Pancreas (tissue), 10 donors: Measurements from ENCODE around the gene PNMA8A. TPM values are rescaled to one million over a fixed set of nuclear protein-coding genes. Genes with fewer than 3 reads are reported as not detected.
A peak's percentile ranks its signal among the peaks of the same experiment; 100 is the strongest.

Experiments
- ATAC-seq, 4 donors: fragments of 200-7000 bp; cut with Tn5 transposase; one replicate each; pipeline versions ENCODE4 v1.8.0 to v1.9.1; 2020; ENCODE audit warnings: mild to moderate bottlenecking in 4 of 4, moderate library complexity in 4 of 4
- DNase-seq, 6 donors: peaks; one replicate each; pipeline ENCODE4 v3.0.0-alpha.2; 2020
- FAIRE-seq: peaks from 2 replicates; lab custom pipeline; 2012; peaks lifted over from hg19 to GRCh38; lab: Jason Lieb, UNC
- H3K27ac ChIP-seq, 4 donors: fragments of 200-600 bp; sonication (generic); 1 replicate in 3 of 4; 2 replicates in 1 of 4; pipeline versions ENCODE4 v1.5.0 to v1.8.0; 2020
- H3K27me3 ChIP-seq, 4 donors: fragments of 200-600 bp; one replicate each; pipeline ENCODE4 v1.8.0; 2021
- H3K36me3 ChIP-seq, 3 donors: fragments of 200-600 bp; sonication (generic) in 1 of 3; one replicate each; pipeline versions ENCODE4 v1.5.0 to v1.8.0; 2020 to 2021
- H3K4me1 ChIP-seq, 3 donors: fragments of 200-600 bp; one replicate each; pipeline ENCODE4 v1.8.0; 2021
- H3K4me3 ChIP-seq, 4 donors: fragments of 200-600 bp; sonication (generic) in 2 of 4; one replicate each; pipeline versions ENCODE4 v1.5.0 to v1.8.0; 2020 to 2021
- H3K9me3 ChIP-seq, 4 donors: fragments of 200-600 bp; one replicate each; pipeline ENCODE4 v1.8.0; 2021
- WGBS, 2 donors: extraction: QIAGEN DNeasy Blood & Tissue Kit; methylation state at CpG; one replicate each; pipeline ENCODE4 v1.1.7; 2013; 5-methylcytosine and 5-hydroxymethylcytosine counted together
- intact Hi-C, 3 donors: fragments of 100-400 bp; cut with DNase I; formaldehyde crosslinking; loops; one replicate each; pipeline versions ENCODE4 v1.11.1 to v1.14.2; 2022
- polyA plus RNA-seq, 2 donors: library from polyadenylated mRNA; stranded (reverse); fragments of 200-250 nt; gene quantifications; one replicate each; pipeline ENCODE4 v1.2.3, GENCODE V29; 2013
- total RNA-seq, 6 donors: library from RNA; stranded (reverse); fragmentation: NEBNext Ultra II Directional in 4 of 6; extraction: Animal tissue kit (Norgen Biotek cat#: 25700) in 4 of 6; gene quantifications; one replicate each; pipeline versions ENCODE4 v1.2.1 to v1.2.4, GENCODE V29; 2021 to 2023
- TF ChIP-seq, protein P1 (sequence below), 4 donors: fragments of 200-600 bp; sonication (generic) in 3 of 4; IDR thresholded peaks; one replicate each; pipeline versions ENCODE4 v1.5.0 to v1.8.0; 2021; ENCODE audit warnings: antibody characterized with exemption in 4 of 4
- donor health status: healthy with polysubstance abuse.
- donor health status: DM: no; HTN: no; CAD: no; lungs with moderate emphysema.
- donor health status: DM: no; HTN: no; CAD: no.
- donor health status: control.
- donor health status: control.
- donor health status: Bipolar disorder and iron deficiency.
- donor health status: DM: yes; HTN: yes; CAD: no.
- donor health status: DM: no; HTN: no; CAD: no.
- donor health status: DM: no; HTN: no; CAD: no.
- donor health status: DM: yes; HTN: yes; CAD: no.

The PNMA8A gene
- total and polyA plus RNA-seq, 8 donors, result 2.4 to 8.9 (median 5.8) TPM

DNA sequence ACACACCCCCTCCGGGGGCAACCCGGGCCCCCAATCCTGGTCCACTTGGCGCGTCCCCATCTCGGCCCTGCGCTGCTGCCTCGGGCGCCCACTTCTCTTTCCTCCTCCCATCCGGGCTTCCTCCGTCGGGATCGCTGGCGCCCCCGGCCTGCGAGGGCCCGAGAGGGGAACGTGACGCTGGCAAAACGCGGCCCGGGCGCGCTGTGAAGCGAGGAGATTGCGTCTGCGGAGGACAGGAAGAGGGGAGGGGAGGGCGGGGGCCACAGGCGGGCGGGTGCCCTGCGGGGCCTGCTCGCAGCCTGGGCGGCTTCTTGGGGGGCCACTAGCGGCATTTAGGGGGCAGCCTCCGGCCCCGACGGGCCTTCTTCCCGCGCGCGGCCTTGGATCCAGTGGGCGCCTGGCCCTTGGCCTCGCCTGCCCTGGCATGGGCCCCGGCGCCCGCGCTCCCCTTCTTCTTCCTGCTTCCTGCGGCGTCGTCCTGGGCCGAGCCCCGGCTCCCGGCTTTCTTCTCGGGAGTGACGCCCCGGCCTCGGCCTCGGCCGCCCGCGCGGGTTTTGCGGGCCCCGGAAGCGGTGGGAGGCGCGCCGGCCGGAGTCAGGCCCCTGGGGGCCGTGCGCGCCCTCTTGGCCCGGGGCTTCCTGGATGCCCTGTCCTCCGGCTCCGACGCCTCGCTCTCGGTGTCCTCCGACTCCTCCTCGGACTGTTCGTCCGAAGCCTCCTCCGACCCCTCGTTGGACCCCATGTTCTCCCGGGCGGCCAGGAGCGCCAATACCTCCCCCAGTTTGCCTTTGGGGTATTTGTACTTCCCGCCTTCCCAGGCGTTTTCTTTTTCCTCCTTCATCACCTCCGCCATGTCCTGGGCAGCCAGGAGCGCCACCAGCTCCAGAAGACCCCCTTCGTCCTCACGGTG is 22.1 kb upstream of the PNMA8A start:
- FAIRE-seq (no peak), ATAC-seq (no peak), DNase-seq (peak in 1 of 6 donors; percentile 76)
- H3K36me3 ChIP-seq, result no peaks in the 10 kb centered on the region
- H3K27me3 ChIP-seq, result no peaks in the 10 kb centered on the region
- 57 to 64% methylated on average over 58 to 92 of the region's 92 CpGs for WGBS, 2 donors
- intact Hi-C loops, result loop anchor here in 2 of 3 donors (5.0 to 10.0 kb wide), 3 partner anchors 101 to 211 kb away; no protein-coding TSS in a partner anchor
- TF ChIP-seq, protein P1, sequence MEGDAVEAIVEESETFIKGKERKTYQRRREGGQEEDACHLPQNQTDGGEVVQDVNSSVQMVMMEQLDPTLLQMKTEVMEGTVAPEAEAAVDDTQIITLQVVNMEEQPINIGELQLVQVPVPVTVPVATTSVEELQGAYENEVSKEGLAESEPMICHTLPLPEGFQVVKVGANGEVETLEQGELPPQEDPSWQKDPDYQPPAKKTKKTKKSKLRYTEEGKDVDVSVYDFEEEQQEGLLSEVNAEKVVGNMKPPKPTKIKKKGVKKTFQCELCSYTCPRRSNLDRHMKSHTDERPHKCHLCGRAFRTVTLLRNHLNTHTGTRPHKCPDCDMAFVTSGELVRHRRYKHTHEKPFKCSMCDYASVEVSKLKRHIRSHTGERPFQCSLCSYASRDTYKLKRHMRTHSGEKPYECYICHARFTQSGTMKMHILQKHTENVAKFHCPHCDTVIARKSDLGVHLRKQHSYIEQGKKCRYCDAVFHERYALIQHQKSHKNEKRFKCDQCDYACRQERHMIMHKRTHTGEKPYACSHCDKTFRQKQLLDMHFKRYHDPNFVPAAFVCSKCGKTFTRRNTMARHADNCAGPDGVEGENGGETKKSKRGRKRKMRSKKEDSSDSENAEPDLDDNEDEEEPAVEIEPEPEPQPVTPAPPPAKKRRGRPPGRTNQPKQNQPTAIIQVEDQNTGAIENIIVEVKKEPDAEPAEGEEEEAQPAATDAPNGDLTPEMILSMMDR (IDR thresholded peaks at IDR 0.05), result no peak
- H3K27ac ChIP-seq, result peak overlapping the region in 1 of 4 donors; percentile 28
- peak overlapping the region in 2 of 4 donors; percentile 13 to 36 for H3K4me3 ChIP-seq
- H3K4me1 ChIP-seq, result peaks cover 0 to 6% (median 0%) of the 10 kb centered on the region in 3 donors
- no peaks in the 10 kb centered on the region for H3K9me3 ChIP-seq

DNA sequence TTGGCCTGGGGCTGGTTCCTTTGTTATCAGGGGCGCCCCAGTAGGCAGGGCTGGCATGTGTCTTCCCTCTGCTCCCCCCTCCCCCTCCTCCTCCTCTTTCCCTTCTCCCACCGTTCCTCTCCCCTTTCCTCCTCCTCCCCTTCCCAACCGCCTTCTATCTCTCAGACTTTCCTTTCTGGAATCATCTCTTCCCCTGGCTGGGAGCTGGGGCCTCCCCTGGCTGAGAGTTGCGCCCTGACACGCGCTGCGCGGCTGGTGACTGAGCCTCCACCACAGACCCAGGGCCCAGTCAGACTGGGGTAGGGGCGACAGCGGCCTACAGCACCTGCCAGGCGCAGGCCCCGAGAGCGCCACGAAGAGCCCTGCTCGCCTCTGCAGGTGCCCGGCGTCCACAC is 21.5 kb upstream of the PNMA8A start:
- no peak overlapping the region for H3K27ac ChIP-seq
- no peaks in the 10 kb centered on the region for H3K36me3 ChIP-seq
- no peaks in the 10 kb centered on the region for H3K9me3 ChIP-seq
- ATAC-seq (no peak), FAIRE-seq (no peak), DNase-seq (no peak)
- peak overlapping the region in 1 of 4 donors; percentile 36 for H3K4me3 ChIP-seq
- TF ChIP-seq, protein P1 (IDR thresholded peaks at IDR 0.05), result no peak
- no peaks in the 10 kb centered on the region for H3K27me3 ChIP-seq
- peaks cover 0 to 6% (median 0%) of the 10 kb centered on the region in 3 donors for H3K4me1 ChIP-seq
- intact Hi-C loops, result loop anchor here in 2 of 3 donors (5.0 to 10.0 kb wide), 3 partner anchors 101 to 211 kb away; no protein-coding TSS in a partner anchor
- 68 to 69% methylated on average over 17 of the region's 17 CpGs for WGBS, 2 donors

DNA sequence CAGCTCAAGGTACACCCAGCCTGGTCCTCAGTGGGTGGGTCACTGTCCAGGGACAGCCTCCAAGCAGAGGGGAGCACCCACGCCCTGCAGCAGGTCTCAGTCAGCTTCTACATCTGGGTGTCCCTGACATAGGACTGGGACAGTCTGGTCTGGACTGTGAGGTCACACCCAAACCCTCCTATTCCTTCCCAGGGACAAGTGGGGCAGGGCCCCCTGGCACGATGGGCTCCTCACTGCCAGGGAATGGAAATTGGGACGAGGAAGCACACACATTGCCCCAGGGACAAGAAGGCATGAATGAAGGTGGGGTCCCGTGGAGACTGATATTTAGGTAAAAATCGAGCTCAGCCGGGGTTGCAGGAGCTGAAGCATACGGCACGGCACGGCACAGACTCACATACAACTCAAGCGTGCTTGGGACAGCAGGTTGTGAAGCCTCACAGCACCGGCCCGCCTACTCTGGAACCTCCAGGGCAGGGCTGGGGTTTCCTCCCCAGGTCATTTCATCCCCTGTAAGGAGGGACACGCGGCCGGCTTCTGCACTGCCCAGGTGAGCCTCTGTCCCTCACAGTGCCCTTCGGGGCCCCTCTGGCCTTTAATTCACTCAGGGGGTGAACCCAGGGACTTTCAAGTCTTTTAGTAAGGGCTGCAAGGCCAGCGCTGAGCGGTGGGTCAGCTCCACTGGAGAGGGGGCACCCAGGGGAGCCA is 20.8 kb upstream of the PNMA8A start:
- peaks cover 0 to 10% (median 5%) of the 10 kb centered on the region in 3 donors for H3K4me1 ChIP-seq
- no peak overlapping the region for H3K27ac ChIP-seq
- FAIRE-seq (no peak), DNase-seq (no peak), ATAC-seq (no peak)
- H3K4me3 ChIP-seq, result no peak overlapping the region
- H3K9me3 ChIP-seq, result no peaks in the 10 kb centered on the region
- no peaks in the 10 kb centered on the region for H3K27me3 ChIP-seq
- TF ChIP-seq, protein P1 (IDR thresholded peaks at IDR 0.05), result no peak
- no peaks in the 10 kb centered on the region for H3K36me3 ChIP-seq
- intact Hi-C loops, result loop anchor here in 2 of 3 donors (5.0 to 10.0 kb wide), 3 partner anchors 100 to 210 kb away; no protein-coding TSS in a partner anchor
- WGBS, 2 donors, result 67 to 83% methylated on average over 17 to 18 of the region's 18 CpGs

DNA sequence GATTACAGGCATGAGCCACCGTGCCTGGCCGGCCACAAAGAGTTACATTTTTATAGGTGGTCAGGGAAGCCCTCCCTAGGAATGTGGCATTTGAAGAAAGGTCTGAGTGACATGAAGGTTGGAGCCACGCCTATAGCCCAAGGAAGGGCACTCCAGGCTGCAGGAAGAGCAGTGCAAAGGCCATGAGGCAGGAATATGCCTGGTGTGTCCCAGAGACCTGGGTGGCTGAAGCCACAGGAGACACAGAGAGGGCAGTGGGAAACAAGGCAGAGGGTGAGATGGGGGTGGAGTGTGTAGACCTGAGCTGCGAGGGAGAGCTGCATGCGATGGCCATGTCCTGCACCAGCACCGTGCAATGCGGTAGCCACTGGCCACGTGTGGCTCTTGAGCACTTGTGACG is 19.4 kb upstream of the PNMA8A start:
- Histone ChIP-seq H3K4me1 (peaks cover 0 to 10% (median 5%) of the 10 kb centered on the region in 3 donors), H3K27ac (no peak overlapping the region), H3K9me3 (no peaks in the 10 kb centered on the region), H3K27me3 (no peaks in the 10 kb centered on the region), H3K36me3 (no peaks in the 10 kb centered on the region), H3K4me3 (no peak overlapping the region)
- TF ChIP-seq, protein P1 (IDR thresholded peaks at IDR 0.05), result no peak
- DNase-seq, result no peak
- 82 to 92% methylated on average over 9 of the region's 9 CpGs for WGBS, 2 donors
- ATAC-seq, result no peak
- no peak for FAIRE-seq
- intact Hi-C loops, result loop anchor here in 2 of 3 donors (5.0 to 10.0 kb wide), 3 partner anchors 98 to 208 kb away; no protein-coding TSS in a partner anchor
